Skeletal muscle satellite cell (primary cell): ENCODE data around the gene ZNF746.

ENCODE experiments used
- H3K27me3 ChIP-seq: 2 replicates; pipeline ENCODE4 v1.7.0; 2013; ENCODE audit warnings: low read length; ENCODE audit not compliant: control insufficient read depth, insufficient read depth
- H3K36me3 ChIP-seq: 2 replicates; pipeline ENCODE4 v1.7.0; 2013; ENCODE audit warnings: mild to moderate bottlenecking, control low read depth, low read length; ENCODE audit not compliant: insufficient read depth
- H3K4me1 ChIP-seq: 2 replicates; pipeline ENCODE4 v1.7.0; 2013; ENCODE audit warnings: low read length; ENCODE audit not compliant: control insufficient read depth, insufficient read depth
- H3K4me2 ChIP-seq: 2 replicates; pipeline ENCODE4 v1.7.0; 2013; ENCODE audit warnings: mild to moderate bottlenecking, low read length
- H3K4me3 ChIP-seq: 2 replicates; pipeline ENCODE4 v1.7.0; 2013; ENCODE audit warnings: low read length
- H3K9ac ChIP-seq: 2 replicates; pipeline ENCODE4 v1.7.0; 2013; ENCODE audit warnings: mild to moderate bottlenecking, low read depth, low read length, moderate library complexity
- H3K9me3 ChIP-seq: replicated peaks from 2 replicates; pipeline ENCODE4 v1.7.0; 2013; ENCODE audit warnings: mild to moderate bottlenecking, control low read depth, low read length

Gene ZNF746

GRCh38 chr7:149440222-149440621, 57.4 kb downstream of the ZNF746 start:
- no peak overlapping the region for H3K4me3 ChIP-seq
- H3K4me1 ChIP-seq: no peaks in the 10 kb centered on the region
- H3K27me3 ChIP-seq: no peaks in the 10 kb centered on the region
- no peak overlapping the region for H3K4me2 ChIP-seq
- H3K9ac ChIP-seq: no peak overlapping the region
- H3K36me3 ChIP-seq: peaks cover 31% of the 10 kb centered on the region
- H3K9me3 ChIP-seq: no peaks in the 10 kb centered on the region

- Histone ChIP-seq H3K4me1 (no peaks in the 10 kb centered on the region), H3K4me2 (no peak overlapping the region), H3K27me3 (no peaks in the 10 kb centered on the region), H3K4me3 (no peak overlapping the region), H3K36me3 (peaks cover 45% of the 10 kb centered on the region), H3K9me3 (no peaks in the 10 kb centered on the region), H3K9ac (no peak overlapping the region)
These were observed 61.3 kb downstream of the ZNF746 start for GRCh38 chr7:149436358-149436757.

- Histone ChIP-seq H3K36me3 (peaks cover 54% of the 10 kb centered on the region), H3K9me3 (no peaks in the 10 kb centered on the region), H3K27me3 (no peaks in the 10 kb centered on the region), H3K4me1 (no peaks in the 10 kb centered on the region), H3K4me3 (no peak overlapping the region), H3K4me2 (no peak overlapping the region), H3K9ac (no peak overlapping the region)
These were observed 64.5 kb downstream of the ZNF746 start for GRCh38 chr7:149433124-149433523.

GRCh38 chr7:149432121-149432691, 65.4 kb downstream of the ZNF746 start:
- Histone ChIP-seq H3K9me3 (no peaks in the 10 kb centered on the region), H3K4me2 (no peak overlapping the region), H3K4me1 (no peaks in the 10 kb centered on the region), H3K9ac (no peak overlapping the region), H3K27me3 (no peaks in the 10 kb centered on the region), H3K4me3 (no peak overlapping the region), H3K36me3 (peaks cover 54% of the 10 kb centered on the region)

GRCh38 chr7:149431486-149432120, 66.0 kb downstream of the ZNF746 start:
- Histone ChIP-seq H3K4me1 (no peaks in the 10 kb centered on the region), H3K27me3 (no peaks in the 10 kb centered on the region), H3K9ac (no peak overlapping the region), H3K36me3 (peaks cover 52% of the 10 kb centered on the region), H3K4me2 (no peak overlapping the region), H3K4me3 (no peak overlapping the region), H3K9me3 (no peaks in the 10 kb centered on the region)

- Histone ChIP-seq H3K4me1 (no peaks in the 10 kb centered on the region), H3K36me3 (peaks cover 40% of the 10 kb centered on the region), H3K4me3 (no peak overlapping the region), H3K27me3 (no peaks in the 10 kb centered on the region), H3K4me2 (no peak overlapping the region), H3K9ac (no peak overlapping the region), H3K9me3 (no peaks in the 10 kb centered on the region)
These were observed 67.4 kb downstream of the ZNF746 start for GRCh38 chr7:149430192-149430591.

- H3K27me3 ChIP-seq: peaks cover 4% of the 10 kb centered on the region
- H3K9me3 ChIP-seq: no peaks in the 10 kb centered on the region
- no peak overlapping the region for H3K9ac ChIP-seq
- no peak overlapping the region for H3K4me3 ChIP-seq
- H3K4me2 ChIP-seq: no peak overlapping the region
- H3K4me1 ChIP-seq: peaks cover under 1% of the 10 kb centered on the region
- H3K36me3 ChIP-seq: peaks cover 25% of the 10 kb centered on the region
These were observed 69.7 kb downstream of the ZNF746 start for GRCh38 chr7:149427893-149428292.

GRCh38 chr7:149427096-149427680, 70.4 kb downstream of the ZNF746 start:
- no peak overlapping the region for H3K4me2 ChIP-seq
- no peak overlapping the region for H3K4me3 ChIP-seq
- peaks cover 4% of the 10 kb centered on the region for H3K4me1 ChIP-seq
- H3K36me3 ChIP-seq: peaks cover 19% of the 10 kb centered on the region
- H3K9ac ChIP-seq: no peak overlapping the region
- no peaks in the 10 kb centered on the region for H3K9me3 ChIP-seq
- peaks cover 4% of the 10 kb centered on the region for H3K27me3 ChIP-seq

- no peak overlapping the region for H3K9ac ChIP-seq
- peaks cover 4% of the 10 kb centered on the region for H3K27me3 ChIP-seq
- H3K36me3 ChIP-seq: no peaks in the 10 kb centered on the region
- no peaks in the 10 kb centered on the region for H3K9me3 ChIP-seq
- H3K4me3 ChIP-seq: peak overlapping the region; percentile 69
- peaks cover 7% of the 10 kb centered on the region for H3K4me1 ChIP-seq
- H3K4me2 ChIP-seq: no peak overlapping the region
These were observed 74.0 kb downstream of the ZNF746 start for GRCh38 chr7:149423449-149424110.

GRCh38 chr7:149422914-149423301, 74.7 kb downstream of the ZNF746 start:
- Histone ChIP-seq H3K4me1 (peaks cover 7% of the 10 kb centered on the region), H3K4me3 (peak overlapping the region; percentile 69)

More at GRCh38 chr7:149422914-149423301, 74.7 kb downstream of the ZNF746 start:
- Histone ChIP-seq H3K27me3 (peaks cover 4% of the 10 kb centered on the region), H3K9me3 (no peaks in the 10 kb centered on the region), H3K4me2 (peak overlapping the region; percentile 90), H3K9ac (peak overlapping the region; percentile 58), H3K36me3 (no peaks in the 10 kb centered on the region)
